WTC11 (cell line): Measurements from ENCODE around the gene KCTD18. TPM values are rescaled to one million over a fixed set of nuclear protein-coding genes. Genes with fewer than 3 reads are reported as not detected.

Experiments used
- ATAC-seq: fragments of 200-7000 bp; cut with Tn5 transposase; 2 replicates; pipeline ENCODE4 v1.10.0; 2021; ENCODE audit warnings: mild to moderate bottlenecking, moderate library complexity
- CTCF ChIA-PET: fragments of 300-600 bp; sonication (Branson Sonifier 250); formaldehyde crosslinking; loops from one replicate; lab custom pipeline; 2021; ENCODE audit warnings: antibody characterized with exemption; lab: Charles Lee
- POLR2A ChIA-PET: fragments of 350-600 bp; sonication (Branson Sonifier 250); formaldehyde crosslinking; loops from one replicate; lab custom pipeline; 2021; ENCODE audit warnings: antibody characterized with exemption; lab: Charles Lee
- DNase-seq: peaks from one replicate; pipeline ENCODE4 v3.0.0; 2021; ENCODE audit warnings: low spot score
- H3K27ac Mint-ChIP-seq: 2 replicates; pipeline ENCODE4 v1.8.0; 2021; ENCODE audit warnings: mixed read lengths
- H3K27me3 Mint-ChIP-seq: 2 replicates; pipeline ENCODE4 v1.8.0; 2021; ENCODE audit warnings: low read depth, mild to moderate bottlenecking, moderate library complexity, mixed read lengths
- H3K36me3 Mint-ChIP-seq: 2 replicates; pipeline ENCODE4 v1.8.0; 2021; ENCODE audit warnings: mixed read lengths
- H3K4me1 Mint-ChIP-seq: 2 replicates; pipeline ENCODE4 v1.8.0; 2022; ENCODE audit warnings: mixed read lengths
- H3K4me3 Mint-ChIP-seq: 2 replicates; pipeline ENCODE4 v1.8.0; 2021; ENCODE audit warnings: mild to moderate bottlenecking, moderate library complexity, mixed read lengths
- H3K9me3 Mint-ChIP-seq: 2 replicates; pipeline ENCODE4 v1.8.0; 2021; ENCODE audit warnings: mixed read lengths
- AFF4 ChIP-seq: sonication (generic); formaldehyde crosslinking; IDR thresholded peaks from 2 replicates; pipeline ENCODE4 v1.8.1; 2023; ENCODE audit warnings: mild to moderate bottlenecking, missing genetic modification reagents, borderline replicate concordance
- CREM ChIP-seq: sonication (generic); formaldehyde crosslinking; IDR thresholded peaks from 2 replicates; pipeline ENCODE4 v1.8.1; 2022; ENCODE audit warnings: mild to moderate bottlenecking, missing genetic modification reagents, moderate library complexity
- GABPB1 ChIP-seq: sonication (generic); formaldehyde crosslinking; IDR thresholded peaks from 2 replicates; pipeline ENCODE4 v1.8.1; 2023; ENCODE audit warnings: mild to moderate bottlenecking, missing genetic modification reagents
- GRHL2 ChIP-seq: fragments of 250-450 bp; sonication (Bioruptor Pico); IDR thresholded peaks from 2 replicates; pipeline ENCODE4 v1.8.0; 2022; ENCODE audit warnings: mild to moderate bottlenecking, moderate library complexity; ENCODE audit not compliant: insufficient replicate concordance, severe bottlenecking
- IRF1 ChIP-seq: sonication (generic); formaldehyde crosslinking; IDR thresholded peaks from 2 replicates; pipeline ENCODE4 v1.8.0; 2023; ENCODE audit warnings: missing genetic modification reagents
- JUN ChIP-seq: sonication (generic); formaldehyde crosslinking; IDR thresholded peaks from 2 replicates; pipeline ENCODE4 v1.8.0; 2023; ENCODE audit warnings: mild to moderate bottlenecking, missing genetic modification reagents
- NFYB ChIP-seq: sonication (generic); formaldehyde crosslinking; conservative IDR thresholded peaks from 2 replicates; pipeline ENCODE4 v1.8.0; 2022; ENCODE audit warnings: low read depth, missing genetic modification reagents
- NR1H2 ChIP-seq: sonication (generic); formaldehyde crosslinking; IDR thresholded peaks from 2 replicates; pipeline ENCODE4 v1.9.0; 2021; ENCODE audit warnings: mild to moderate bottlenecking, moderate library complexity, missing genetic modification reagents
- TEAD1 ChIP-seq: sonication (generic); formaldehyde crosslinking; IDR thresholded peaks from 2 replicates; pipeline ENCODE4 v1.8.0; 2022; ENCODE audit warnings: mild to moderate bottlenecking, missing genetic modification reagents
- ZBTB43 ChIP-seq: sonication (generic); formaldehyde crosslinking; IDR thresholded peaks from 2 replicates; pipeline ENCODE4 v1.8.1; 2023; ENCODE audit warnings: mild to moderate bottlenecking, missing genetic modification reagents
- ZNF121 ChIP-seq: sonication (generic); formaldehyde crosslinking; IDR thresholded peaks from 2 replicates; pipeline ENCODE4 v1.8.0; 2023; ENCODE audit warnings: missing genetic modification reagents
- ZNF263 ChIP-seq: sonication (generic); formaldehyde crosslinking; IDR thresholded peaks from 2 replicates; pipeline ENCODE4 v1.8.1; 2022; ENCODE audit warnings: low read depth, mild to moderate bottlenecking, moderate library complexity, missing genetic modification reagents
- ZNF532 ChIP-seq: fragments of 250-450 bp; sonication (Bioruptor Pico); IDR thresholded peaks from 2 replicates; pipeline ENCODE4 v1.9.0; 2021; ENCODE audit warnings: mild to moderate bottlenecking, borderline replicate concordance
- ZNF671 ChIP-seq: fragments of 250-450 bp; sonication (Bioruptor Pico); IDR thresholded peaks from 2 replicates; pipeline ENCODE4 v1.8.0; 2021; ENCODE audit warnings: mild to moderate bottlenecking
- total RNA-seq: library from RNA; stranded (reverse); gene quantifications from 3 replicates; pipeline ENCODE4 v1.2.3, GENCODE V29; 2021
- TF ChIP-seq, protein P1 (sequence below): sonication (generic); formaldehyde crosslinking; IDR thresholded peaks from 2 replicates; pipeline ENCODE4 v1.8.0; 2022; ENCODE audit warnings: mild to moderate bottlenecking, missing genetic modification reagents
- TF ChIP-seq, protein P2 (sequence below): sonication (generic); formaldehyde crosslinking; IDR thresholded peaks from 2 replicates; pipeline ENCODE4 v1.8.1; 2022; ENCODE audit warnings: low read depth, missing genetic modification reagents, borderline replicate concordance
- TF ChIP-seq, protein P3 (sequence below): sonication (generic); formaldehyde crosslinking; IDR thresholded peaks from 2 replicates; pipeline ENCODE4 v1.8.1; 2022; ENCODE audit warnings: mild to moderate bottlenecking, missing genetic modification reagents, moderate library complexity, borderline replicate concordance

Gene KCTD18
- total RNA-seq, 1 experiment from 2014 or later, result 4.9 TPM

- ATAC-seq, result no peak
- POLR2A ChIA-PET, result no interaction called here
- no peak for DNase-seq
- Mint-ChIP-seq H3K4me1 (peaks cover 7% of the 10 kb centered on the region), H3K4me3 (no peak overlapping the region), H3K9me3 (0 out of 2 replicates have a peak, but pooled peaks cover 5% of the 10 kb centered on the region), H3K27ac (no peak overlapping the region), H3K27me3 (no peaks in the 10 kb centered on the region), H3K36me3 (peaks cover 46% of the 10 kb centered on the region)
- CTCF ChIA-PET, result interaction anchor here (1.4 kb wide), 1 partner anchor 394 kb away, joined by 3 read pairs; no protein-coding TSS in a partner anchor
- TF ChIP-seq TEAD1 (CRISPR knock-in tag) (no peak), NR1H2 (CRISPR knock-in tag) (no peak), JUN (CRISPR knock-in tag) (no peak), ZNF121 (CRISPR knock-in tag) (no peak), NFYB (CRISPR knock-in tag) (no peak), ZBTB43 (CRISPR knock-in tag) (no peak)
- TF ChIP-seq, protein P1, sequence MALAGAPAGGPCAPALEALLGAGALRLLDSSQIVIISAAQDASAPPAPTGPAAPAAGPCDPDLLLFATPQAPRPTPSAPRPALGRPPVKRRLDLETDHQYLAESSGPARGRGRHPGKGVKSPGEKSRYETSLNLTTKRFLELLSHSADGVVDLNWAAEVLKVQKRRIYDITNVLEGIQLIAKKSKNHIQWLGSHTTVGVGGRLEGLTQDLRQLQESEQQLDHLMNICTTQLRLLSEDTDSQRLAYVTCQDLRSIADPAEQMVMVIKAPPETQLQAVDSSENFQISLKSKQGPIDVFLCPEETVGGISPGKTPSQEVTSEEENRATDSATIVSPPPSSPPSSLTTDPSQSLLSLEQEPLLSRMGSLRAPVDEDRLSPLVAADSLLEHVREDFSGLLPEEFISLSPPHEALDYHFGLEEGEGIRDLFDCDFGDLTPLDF (CRISPR knock-in tag), result no peak
Measured at GRCh38 chr2:200448455-200448854, 61.4 kb downstream of the KCTD18 start.

DNA sequence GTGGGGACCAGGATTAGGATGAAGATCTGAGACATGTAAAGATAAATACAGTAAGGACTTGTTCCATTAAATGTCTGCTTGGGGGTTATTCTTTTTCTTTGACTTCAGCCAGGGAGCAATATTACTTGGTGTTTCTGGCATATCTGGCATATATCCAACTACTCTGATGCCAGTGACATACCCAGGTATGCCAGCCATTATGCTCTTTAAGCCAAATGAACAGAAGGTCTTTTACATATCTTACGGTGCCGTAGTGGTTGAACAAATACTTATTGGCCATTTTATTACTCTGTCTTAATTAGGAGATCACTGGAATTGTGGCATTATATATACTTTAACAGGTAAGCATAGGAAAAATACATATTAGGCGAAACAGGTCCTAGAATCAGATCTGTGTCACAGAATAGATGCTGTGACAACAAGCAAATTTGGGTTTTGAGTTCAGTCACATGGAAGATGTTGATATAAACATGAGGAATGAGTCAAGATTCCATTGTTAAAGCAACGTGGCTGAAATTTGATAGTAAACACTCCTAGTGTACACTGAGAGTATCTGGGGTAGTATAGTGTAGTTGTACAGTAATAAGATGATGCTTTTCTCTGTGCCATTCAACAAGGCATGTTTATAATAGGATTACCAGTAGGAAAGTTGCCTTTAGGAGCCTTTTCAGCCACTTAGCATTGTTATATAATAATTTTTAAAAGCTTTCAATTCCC, 62.6 kb downstream of the KCTD18 start:
- TF ChIP-seq IRF1 (CRISPR knock-in tag) (no peak), ZNF263 (CRISPR knock-in tag) (no peak), GABPB1 (CRISPR knock-in tag) (no peak), GRHL2 (CRISPR knock-in tag) (no peak), CREM (CRISPR knock-in tag) (no peak)
- TF ChIP-seq, protein P2, sequence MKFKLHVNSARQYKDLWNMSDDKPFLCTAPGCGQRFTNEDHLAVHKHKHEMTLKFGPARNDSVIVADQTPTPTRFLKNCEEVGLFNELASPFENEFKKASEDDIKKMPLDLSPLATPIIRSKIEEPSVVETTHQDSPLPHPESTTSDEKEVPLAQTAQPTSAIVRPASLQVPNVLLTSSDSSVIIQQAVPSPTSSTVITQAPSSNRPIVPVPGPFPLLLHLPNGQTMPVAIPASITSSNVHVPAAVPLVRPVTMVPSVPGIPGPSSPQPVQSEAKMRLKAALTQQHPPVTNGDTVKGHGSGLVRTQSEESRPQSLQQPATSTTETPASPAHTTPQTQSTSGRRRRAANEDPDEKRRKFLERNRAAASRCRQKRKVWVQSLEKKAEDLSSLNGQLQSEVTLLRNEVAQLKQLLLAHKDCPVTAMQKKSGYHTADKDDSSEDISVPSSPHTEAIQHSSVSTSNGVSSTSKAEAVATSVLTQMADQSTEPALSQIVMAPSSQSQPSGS, result no peak
- TF ChIP-seq, protein P3, sequence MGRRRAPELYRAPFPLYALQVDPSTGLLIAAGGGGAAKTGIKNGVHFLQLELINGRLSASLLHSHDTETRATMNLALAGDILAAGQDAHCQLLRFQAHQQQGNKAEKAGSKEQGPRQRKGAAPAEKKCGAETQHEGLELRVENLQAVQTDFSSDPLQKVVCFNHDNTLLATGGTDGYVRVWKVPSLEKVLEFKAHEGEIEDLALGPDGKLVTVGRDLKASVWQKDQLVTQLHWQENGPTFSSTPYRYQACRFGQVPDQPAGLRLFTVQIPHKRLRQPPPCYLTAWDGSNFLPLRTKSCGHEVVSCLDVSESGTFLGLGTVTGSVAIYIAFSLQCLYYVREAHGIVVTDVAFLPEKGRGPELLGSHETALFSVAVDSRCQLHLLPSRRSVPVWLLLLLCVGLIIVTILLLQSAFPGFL (CRISPR knock-in tag), result no peak
- peaks cover 58% of the 10 kb centered on the region for H3K36me3 Mint-ChIP-seq
- no peaks in the 10 kb centered on the region for H3K4me1 Mint-ChIP-seq
- CTCF ChIA-PET, result no interaction called here
- no peak overlapping the region for H3K4me3 Mint-ChIP-seq
- no peak overlapping the region for H3K27ac Mint-ChIP-seq
- no peaks in the 10 kb centered on the region for H3K27me3 Mint-ChIP-seq
- ATAC-seq, result no peak
- H3K9me3 Mint-ChIP-seq, result 0 out of 2 replicates have a peak, but pooled peaks cover 5% of the 10 kb centered on the region
- no peak for DNase-seq
- POLR2A ChIA-PET, result no interaction called here

- CTCF ChIA-PET, result interaction anchor here (2.0 kb wide), 1 partner anchor 37 kb away, joined by 4 read pairs; no protein-coding TSS in a partner anchor
- Mint-ChIP-seq H3K27ac (no peak overlapping the region), H3K36me3 (peaks cover 60% of the 10 kb centered on the region)
- TF ChIP-seq AFF4 (CRISPR knock-in tag) (no peak), ZNF671 (CRISPR knock-in tag) (no peak), ZNF532 (no peak)
Measured at GRCh38 chr2:200446612-200447011, 63.3 kb downstream of the KCTD18 start.

More at GRCh38 chr2:200446612-200447011, 63.3 kb downstream of the KCTD18 start:
- POLR2A ChIA-PET, result no interaction called here
- 0 out of 2 replicates have a peak, but pooled peaks cover 5% of the 10 kb centered on the region for H3K9me3 Mint-ChIP-seq
- H3K4me1 Mint-ChIP-seq, result no peaks in the 10 kb centered on the region
- no peaks in the 10 kb centered on the region for H3K27me3 Mint-ChIP-seq
- no peak overlapping the region for H3K4me3 Mint-ChIP-seq
- ATAC-seq (no peak), DNase-seq (no peak)
